NCI-H2107 treated with DMSO at 0.1 percent for 48 hours (cell line): ENCODE measurements around the gene RNF130.
"Not testable (repeated sequence)": the region's sequence is repeated elsewhere in the genome, so short reads cannot be mapped to it uniquely, and the experiment has no call there.

Experiments
- DNase-seq: peaks from one replicate; lab custom pipeline; 2025; ENCODE audit not compliant: unreplicated experiment; lab: John Stamatoyannopoulos, UW

Gene RNF130

DNA sequence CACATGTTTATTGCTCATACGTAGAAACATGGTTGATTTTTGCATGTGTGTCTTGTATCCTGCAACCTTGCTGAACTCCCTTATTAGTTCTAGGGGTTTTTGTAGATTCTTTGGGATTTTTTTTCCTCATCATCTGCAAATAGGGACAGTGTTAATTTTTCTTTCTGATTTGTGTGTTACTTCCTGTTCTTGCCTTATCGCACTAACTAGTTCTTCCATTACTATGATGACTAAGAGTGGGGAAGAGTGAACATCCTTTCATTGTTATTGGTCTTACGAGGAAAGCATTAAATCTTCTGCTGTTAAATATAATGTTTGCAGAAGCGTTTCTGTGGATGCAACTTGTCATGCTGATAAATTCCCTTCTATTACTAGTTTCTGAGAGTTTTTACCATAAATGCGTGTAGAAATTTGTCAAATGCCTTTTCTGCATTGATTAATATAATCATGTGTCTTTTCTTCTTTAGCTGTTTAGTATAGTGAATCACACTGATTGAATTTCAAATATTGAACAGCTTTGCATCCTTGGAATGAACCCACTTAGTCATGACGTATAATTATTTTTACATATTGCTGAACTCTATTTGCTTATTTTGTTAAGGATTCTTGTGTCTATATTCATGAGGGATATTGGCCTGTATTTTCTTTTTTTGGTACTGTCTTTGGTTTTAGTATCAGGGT, 32.1 kb upstream of the RNF130 start:
- no peak for DNase-seq

DNA sequence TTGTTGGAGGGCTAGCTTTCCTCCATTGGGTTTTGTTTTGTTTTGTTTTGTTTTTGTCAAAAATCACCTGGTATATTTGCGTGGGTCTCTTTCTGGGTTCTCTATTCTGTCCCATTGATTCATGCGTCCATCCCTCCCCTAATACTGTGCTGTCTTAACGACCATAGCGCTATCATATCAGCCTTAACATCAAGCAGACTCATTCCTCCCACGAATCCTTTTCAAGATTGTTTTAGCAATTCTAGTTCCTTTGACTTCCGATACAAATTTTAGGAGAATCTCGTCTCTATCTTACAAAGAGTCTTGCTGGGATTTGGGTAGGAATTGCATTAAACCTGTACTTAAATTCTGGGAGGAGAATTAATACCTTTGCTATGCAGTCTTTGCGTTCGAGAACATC, 31.1 kb upstream of the RNF130 start:
- DNase-seq = no peak

DNA sequence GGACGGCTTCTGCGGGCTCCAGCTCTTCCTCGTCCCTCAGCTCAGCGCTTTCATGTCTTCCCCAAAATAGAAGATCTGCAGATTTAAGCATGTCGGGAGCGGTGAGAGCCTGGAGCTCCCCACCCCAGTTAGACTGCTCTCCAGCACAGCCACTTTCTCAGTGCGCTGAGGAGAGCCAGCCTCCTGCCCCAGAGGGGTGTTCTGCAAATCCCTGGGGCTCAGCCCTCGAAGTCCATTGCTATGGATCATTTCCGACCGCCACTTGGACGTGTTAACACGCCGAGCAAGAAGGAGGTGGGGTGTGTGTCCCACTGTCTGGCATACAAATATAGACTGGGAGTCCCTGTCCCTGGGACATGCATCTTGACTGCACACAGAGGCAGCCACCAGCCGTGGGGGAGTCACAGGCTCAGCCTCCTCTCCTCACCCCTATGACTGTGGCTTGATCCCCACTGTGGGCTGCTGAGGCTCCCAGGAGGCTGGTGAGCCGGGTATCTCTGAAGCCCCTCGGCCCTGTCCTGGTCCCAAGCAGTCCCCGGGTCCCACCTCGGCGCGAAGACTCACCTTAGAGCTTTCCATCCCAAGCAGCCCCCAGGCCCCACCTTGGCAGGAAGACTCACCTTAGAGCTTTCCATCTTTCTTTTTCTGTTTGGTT, 30.0 kb upstream of the RNF130 start:
- no peak for DNase-seq

DNA sequence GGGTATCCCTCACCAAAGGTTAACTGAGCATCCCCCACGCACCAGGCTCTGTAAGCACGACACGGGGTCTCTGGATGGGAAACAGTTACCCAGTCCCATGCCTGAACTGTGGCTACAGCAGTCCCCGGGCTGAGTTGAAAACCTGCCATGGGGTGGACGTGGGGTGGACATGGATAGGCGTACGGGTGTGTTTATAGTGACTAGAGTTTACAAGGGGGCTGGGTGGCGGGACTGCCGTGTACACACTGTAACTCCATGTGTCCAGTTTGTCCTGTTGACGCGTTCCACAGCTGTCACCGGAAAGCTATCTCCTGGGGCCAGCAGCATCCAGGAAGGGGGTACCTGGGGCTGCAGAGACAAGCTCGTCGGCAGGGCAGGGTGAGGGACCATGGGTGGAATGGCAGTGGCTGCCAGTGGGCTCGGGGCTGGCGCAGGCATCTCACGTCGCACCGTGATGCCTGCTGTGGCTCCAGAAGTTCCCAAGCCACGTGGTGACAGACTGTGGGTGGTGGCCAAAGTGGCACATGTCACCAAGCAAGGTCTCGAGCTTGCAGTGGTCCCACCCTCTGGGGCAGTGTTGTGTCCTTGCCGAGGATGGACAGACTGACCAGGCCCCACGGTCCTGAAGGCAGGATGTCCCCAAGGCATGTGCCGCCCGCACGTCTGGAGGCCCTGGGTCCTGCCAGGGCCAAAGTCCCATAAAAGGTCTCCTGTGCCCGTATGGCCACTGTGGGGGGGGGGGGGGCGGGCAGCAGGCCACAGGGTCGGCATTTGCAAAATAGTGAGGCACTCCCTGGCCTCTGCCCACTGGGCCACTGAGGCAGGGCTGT, 29.3 kb upstream of the RNF130 start:
- DNase-seq = no peak

DNA sequence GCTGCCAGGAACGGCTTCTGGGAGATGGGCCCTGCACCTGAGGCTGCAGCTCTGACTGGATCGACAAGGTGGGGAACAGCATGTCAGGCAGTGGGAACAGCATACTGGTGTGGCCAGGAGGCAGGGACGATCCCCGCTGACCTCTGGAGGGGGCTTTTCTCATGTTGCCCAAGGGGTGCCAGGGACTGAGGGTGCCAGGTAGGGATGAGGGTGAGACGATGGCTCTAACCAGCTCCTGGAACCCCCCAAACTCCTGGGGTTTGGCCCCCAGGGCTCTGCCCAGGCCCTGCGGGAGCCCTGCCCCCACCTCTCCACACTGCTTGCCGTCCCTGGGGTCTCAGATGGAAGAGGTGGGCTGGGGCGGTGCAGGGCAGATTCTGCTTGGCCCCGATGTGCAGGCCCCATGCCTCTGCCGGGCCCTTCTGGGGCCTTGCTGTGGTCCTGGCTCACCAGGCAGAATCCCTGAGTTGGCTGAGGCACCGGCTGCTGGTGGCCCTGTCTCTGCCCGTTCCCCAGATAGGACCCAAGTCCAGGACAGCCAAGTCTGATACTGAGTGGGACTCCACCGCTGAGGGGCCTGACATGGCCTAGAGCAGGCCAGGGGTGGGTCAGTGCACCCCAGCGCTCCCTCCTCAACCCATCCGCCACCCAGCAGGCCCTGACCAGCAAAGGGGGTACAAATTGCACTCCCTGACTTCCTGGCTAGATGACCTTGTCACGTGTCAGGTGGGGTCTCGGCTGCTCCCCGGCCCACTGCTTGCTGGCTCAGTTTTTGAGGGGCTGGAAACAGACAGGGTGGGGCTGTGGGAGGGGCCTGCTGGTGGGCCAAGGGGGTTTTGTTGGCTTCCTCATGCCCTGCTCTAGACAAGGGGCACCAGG, 28.4 kb upstream of the RNF130 start:
- DNase-seq = no peak

DNA sequence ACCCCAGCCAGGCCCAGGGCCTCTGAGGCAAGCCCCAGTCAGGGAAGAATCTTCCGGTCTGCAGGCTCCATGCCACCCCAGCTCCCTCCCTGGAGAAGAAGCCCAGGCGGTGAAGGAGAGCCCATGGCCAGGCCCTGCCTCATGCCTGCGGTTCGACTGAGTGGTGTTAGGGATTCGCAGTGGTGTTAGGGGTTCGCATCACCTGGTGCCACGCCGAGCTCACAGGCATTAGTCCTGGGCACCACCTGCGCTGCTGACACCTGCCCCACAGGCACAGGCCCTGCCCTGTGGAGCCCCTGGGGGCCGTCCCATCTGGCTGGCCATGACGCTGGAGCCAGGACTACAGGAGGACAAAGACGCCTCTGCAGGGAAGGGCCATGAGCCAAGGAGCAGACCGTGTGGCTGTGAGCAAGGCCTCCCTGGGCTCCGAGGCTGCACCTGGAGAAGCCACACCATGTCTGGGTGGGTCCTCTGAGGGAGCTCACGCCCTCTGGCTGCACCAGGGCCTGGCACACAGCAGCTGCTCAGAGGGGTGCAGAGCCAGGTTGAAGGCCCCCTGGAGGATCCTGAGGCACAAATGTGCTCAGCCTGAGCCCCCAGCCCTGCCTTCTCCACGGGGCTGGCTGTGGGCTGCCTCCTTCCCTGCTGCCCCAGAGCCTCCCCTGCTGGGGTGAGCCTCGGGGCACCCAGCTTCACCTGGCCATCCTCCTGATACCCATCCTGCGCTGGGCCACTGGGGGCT, 27.6 kb upstream of the RNF130 start:
- no peak for DNase-seq

DNA sequence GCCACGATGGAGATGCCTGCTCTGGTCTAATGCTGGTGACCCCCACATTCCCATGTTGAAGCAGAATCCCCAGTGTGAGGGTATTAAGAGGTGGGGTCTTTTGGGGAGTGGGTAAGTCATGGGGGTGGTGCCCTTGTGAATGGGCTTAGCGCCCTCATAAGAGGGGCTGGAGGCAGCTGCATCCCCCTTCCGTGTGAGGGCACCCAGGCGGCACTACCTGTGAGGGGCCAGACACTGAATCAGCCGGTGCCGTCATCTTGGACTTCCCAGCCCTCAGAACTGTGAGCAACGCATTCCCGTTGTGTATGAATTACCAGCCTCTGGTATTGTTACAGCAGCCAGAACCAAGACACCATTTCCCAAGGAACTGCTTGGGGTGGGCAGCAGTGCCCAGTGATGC, 27.0 kb upstream of the RNF130 start:
- DNase-seq = no peak

DNA sequence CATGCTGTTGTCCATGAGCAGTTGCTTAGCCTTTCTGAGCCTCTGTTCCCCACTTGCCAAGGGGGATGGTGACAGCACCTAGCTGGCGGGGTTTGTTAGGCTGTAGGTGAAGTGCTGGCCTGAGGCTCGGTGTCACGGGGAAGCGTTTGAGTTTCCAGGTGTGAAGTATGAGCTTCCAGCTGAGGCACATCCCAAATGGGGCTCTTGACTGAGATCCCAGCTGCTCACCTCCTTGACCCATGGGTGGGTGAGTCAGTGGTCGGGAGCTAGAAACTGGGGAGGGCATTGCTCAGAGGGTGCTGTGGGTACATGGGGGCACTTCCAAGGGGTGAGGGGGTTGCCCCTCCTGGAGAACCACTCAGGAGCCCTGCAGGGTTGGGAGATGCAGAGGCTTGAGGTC, 26.4 kb upstream of the RNF130 start:
- no peak for DNase-seq

DNA sequence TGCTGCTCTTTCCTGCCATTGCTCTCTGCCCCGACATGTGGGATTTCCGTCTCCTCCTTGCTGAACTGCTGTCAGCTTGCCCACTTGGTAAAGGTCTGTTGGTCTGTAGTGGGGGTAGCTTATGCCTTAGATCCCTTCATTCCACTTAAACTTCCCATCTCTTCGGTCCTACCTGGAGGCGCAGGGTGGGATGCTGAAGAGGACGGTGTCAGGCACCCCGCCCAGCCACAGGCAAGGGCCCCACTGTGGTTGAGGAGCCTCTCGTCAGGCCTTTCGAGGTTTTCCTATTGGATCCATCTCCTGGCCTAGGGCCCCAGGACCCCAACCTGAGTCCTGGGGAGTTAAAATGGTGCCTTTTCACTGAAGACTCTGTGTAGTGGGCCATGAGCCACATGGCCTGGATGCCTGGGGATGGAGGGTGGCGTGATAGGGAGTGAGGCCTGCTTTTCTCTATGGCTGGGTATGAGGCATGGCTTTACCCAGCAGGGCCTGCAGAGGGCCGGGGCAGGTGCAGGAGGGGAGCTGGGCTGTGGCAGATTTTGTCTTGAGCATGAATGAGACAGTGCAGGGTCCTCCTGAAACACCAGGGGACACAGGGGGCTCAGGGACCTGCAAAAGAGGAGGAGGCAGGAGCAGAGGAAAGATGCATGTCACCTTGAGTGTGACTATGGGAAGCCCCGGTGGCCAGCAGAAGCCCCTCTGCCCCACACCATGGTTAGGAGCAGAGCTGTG, 25.8 kb upstream of the RNF130 start:
- DNase-seq = no peak

DNA sequence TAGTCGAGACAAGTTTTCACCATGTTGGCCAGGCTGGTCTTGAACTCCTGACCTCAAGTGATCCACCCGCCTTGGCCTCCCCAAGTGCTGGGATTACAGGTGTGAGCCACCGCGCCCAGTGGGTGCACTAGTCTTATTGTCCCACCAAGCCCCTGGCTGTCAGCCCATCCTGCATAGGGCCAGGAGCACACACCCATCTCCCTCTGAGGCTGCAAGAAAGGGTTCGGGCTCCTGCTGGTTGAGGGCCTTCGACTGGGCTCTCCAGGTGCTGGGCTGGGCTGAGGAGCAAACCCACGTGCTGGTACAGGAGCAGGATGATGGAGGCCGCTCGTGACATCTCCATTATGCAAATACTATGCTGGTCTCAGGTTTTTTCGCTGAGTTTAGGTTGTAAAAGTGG, 25.1 kb upstream of the RNF130 start:
- no peak for DNase-seq

DNA sequence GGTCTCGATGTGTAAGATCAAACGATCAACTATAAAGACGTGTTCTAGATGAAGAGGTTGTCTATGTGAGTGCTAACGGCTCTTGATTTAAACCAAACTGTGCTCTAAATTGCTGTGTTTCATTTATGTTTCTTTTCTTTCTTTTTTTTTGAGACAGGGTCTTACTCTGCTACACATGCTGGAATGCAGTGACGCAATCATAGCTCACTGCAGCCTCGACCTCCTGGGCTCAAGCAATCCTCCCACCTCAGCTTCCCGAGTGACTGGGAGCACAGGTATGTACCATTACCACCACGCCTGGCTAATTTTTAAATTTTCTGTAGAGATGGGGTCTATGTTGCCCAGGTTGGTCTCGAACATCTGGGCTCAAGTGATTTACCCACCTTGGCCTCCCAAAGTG, 24.0 kb upstream of the RNF130 start:
- DNase-seq = no peak

DNA sequence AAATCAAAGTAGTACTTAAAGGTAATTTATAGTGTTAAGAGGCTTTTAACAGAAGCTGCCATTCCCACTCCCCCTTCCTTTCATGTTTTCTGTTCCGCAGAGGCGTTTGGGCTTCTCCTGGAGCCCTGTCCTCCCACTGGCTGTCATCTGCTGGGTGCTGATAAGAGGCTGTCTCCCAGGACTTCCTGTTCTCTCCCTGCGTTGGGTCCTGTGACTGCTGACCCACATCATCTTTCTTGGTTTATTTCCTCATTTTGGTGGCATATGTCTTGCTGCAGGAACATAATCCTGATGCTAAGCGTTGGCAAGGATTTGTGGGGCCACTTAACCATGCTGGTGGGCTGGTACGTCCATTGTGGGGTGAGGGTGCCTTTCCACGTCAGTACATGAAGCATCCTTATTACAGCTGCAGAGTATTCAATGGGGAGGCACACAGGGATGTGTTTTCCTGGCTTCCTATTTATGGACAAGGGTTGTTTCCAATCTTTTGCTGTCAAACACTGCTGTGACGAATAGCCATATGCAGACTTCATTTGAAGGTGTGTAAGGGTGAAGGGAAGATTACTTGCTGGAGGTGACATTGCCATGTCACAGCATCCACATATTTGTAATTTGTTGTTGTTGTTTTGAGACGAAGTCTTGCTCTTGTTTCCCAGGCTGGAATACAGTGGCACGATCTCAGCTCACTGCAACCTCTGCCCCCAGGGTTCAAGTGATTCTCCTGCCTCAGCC, 22.3 kb upstream of the RNF130 start:
- DNase-seq = no peak

DNA sequence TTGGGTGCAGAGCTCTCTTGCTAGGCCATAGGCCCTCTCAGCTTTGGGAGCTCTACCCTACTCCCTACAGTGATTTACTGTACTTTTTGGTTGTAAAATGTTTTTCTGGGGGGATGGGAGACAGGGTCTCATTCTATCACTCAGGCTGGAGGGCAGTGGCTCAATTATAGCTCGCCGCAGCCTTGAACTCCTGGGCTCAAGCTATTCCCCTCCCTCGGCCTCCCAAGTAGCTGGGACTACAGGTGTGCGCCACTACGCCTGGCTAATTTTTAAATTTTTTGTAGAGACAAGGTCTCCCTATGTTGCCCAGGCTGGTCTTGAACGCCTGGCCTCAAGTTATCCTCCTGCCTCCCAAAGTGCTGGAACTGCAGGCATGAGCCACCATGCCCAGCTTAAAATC, 21.7 kb upstream of the RNF130 start:
- no peak for DNase-seq

DNA sequence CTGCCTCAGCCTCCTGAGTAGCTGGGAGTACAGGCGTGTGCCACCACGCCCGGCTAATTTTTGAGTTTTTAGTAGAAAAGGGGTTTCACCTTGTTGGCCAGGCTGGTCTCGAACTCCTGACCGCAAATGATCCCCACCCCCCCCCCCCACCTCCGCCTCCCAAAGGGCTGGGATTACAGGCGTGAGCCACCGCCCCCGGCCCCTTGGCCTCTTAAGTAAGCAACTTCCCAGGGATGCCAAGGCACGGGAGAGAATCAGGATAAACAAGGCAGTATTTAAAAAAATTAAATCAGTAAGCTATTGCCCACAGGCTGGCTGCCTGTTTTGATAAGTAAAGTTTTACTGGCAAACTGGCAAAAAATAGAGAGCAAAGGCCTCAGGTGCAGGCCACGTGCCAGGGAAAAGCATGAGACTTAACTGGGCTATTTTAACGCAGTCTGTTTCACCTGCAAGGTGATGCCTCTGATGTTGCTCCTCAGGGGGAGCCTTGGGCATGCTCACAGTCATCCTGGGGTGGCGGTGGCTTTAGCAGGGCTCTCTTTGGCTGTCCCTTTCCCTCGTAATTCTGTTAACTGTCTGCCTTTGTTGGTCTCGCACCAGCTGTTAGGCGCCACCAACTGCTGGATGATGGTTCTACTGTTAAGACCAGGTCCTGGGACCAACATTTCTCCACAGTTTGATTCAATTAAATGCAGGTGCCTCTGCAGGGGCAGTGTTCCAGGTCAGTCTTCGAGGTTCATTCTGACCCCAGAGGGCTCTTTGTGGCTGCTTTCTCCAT, 19.4 kb upstream of the RNF130 start:
- DNase-seq = peak; percentile 14

DNA sequence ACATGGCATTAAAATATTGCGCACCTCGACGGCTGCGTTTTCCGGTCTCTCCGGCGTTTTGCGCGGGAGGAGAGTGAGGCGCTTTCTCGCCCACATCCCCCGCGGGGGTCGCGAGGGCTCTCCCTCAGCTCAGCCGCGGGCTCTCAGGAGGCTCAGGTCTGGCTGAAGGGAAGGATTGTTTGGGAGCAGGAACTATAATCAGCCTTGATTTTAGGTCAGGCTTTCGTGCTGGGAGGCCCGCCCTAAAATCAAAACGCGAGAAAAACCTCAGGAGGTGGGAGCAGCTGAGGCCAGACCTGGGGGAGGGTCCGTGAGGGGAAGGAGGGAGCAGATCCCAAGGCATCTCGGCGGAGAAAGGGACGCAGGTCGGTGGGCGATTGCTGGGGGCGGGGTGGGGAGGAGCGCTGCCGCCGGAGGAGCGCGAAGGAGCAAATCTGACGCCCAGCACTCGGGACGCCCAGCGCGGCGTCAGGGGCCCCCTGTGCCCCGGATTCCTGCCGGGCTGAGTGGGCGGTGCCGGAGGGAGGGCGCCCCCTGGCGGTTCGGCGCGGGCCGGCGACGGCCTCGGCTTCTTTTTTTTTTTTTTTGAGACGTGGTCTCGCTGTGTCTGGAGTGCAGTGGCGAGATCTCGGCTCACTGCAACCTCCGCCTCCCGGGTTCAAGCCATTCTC, 18.7 kb upstream of the RNF130 start:
- no peak for DNase-seq

DNA sequence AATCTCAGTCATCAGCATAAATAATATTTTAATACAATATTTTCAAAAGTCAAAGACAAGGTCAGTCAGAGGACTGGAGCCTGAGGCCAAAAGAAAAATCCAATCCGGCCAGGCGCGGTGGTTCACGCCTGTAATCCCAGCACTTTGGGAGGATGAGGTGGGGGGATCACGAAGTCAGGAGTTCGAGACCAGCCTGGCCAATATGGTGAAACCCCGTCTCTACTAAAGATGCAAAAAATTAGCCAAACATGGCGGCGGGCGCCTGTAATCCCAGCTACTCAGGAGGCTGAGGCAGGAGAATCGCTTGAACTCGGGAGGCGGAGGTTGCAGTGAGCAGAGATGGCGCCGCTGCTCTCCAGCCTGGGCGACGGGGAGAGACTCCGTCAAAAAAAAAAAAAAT, 18.1 kb upstream of the RNF130 start:
- DNase-seq = not testable (repeated sequence)

DNA sequence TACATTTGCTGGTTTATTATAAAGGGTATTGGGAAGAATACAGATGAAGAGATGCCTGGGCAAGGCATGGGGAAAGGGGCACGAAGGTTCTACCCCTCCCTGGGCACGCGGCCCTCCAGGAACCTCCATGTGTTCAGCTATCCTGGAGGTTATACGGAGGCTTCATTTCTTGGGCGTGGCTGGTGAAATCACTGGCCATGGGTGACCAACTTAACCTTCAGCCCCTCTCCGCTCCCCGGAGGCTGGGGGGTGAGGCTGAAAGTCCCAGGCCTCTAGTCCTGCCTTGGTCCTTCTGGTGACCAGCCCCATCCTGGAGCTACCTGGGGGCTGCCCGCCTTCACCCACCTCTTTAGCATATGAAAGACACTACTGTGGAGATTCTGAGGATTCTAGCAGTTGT, 17.0 kb upstream of the RNF130 start:
- DNase-seq = no peak
